C4-2B (cell line): ENCODE results near the gene CCT5.

Experiments used
- CTCF ChIP-seq: fragments of 450-650 bp; conservative IDR thresholded peaks from 2 replicates; pipeline ENCODE4 v1.5.1; 2017; ENCODE audit warnings: mild to moderate bottlenecking
- ZFX ChIP-seq: fragments of 450-650 bp; IDR thresholded peaks from 2 replicates; pipeline ENCODE4 v1.6.1; 2017

- TF ChIP-seq CTCF (no peak), ZFX (no peak)
Measured at GRCh38 chr5:10219068-10219467, 31.0 kb upstream of the CCT5 start.
